Measurements from ENCODE around the gene PAIP2B. TPM values are rescaled to one million over a fixed set of nuclear protein-coding genes. Genes with fewer than 3 reads are reported as not detected.

Gene PAIP2B
- total and polyA plus RNA-seq, 9 of the 15 experiments (the other 6 are each of a cell fraction or from before 2014, with no cell fraction given), result 0.18 to 0.38 (median 0.25) TPM

- FAIRE-seq (no peak), ATAC-seq (no peak), DNase-seq (ENCODE audit: extremely low read depth in 1 of 4, low spot score in 3 of 4) (no peak)
- Histone ChIP-seq H3K9ac (ENCODE audit: insufficient read depth in 1 of 2, low read depth in 2 of 2, low read length in 2 of 2) (no peak overlapping the region), H3K36me3 (ENCODE audit: control insufficient read depth, insufficient read depth, low read length) (no peaks in the 10 kb centered on the region), H3K27ac (ENCODE audit: extremely low read depth, low read depth, low read length) (no peak overlapping the region), H3K79me2 (ENCODE audit: control insufficient read depth, insufficient read depth, low read length) (no peaks in the 10 kb centered on the region), H4K20me1 (replicated peaks; ENCODE audit: control insufficient read depth, insufficient read depth, low read length) (no peaks in the 10 kb centered on the region), H2AFZ (ENCODE audit: low read depth, low read length) (no peak overlapping the region), H3K4me3 (no peak overlapping the region), H3K9me1 (ENCODE audit: control insufficient read depth, insufficient read depth, low read length) (no peaks in the 10 kb centered on the region), H3K9me3 (replicated peaks; ENCODE audit: control insufficient read depth, insufficient read depth, low read depth, low read length) (no peaks in the 10 kb centered on the region), H3K27me3 (ENCODE audit: control insufficient read depth in 2 of 2, insufficient read depth in 2 of 2, low read length in 2 of 2) (peaks cover 4 to 15% of the 10 kb centered on the region in 2 experiments; a peak in 2 of 5 replicates), H3K4me2 (ENCODE audit: insufficient read depth, low read length) (no peak overlapping the region), H3K4me1 (replicated peaks in 1 of 2; ENCODE audit: control insufficient read depth in 2 of 2, insufficient read depth in 2 of 2, low read length in 2 of 2) (no peaks in the 10 kb centered on the region)
- ChIA-PET POLR2A (no interaction called here), CTCF (ENCODE audit: low intra/inter-chr PET ratio) (no interaction called here)
- BruUV-seq (replicated peaks), result no TSS peak
- intact Hi-C loops (cut with micrococcal nuclease), result no loop called here
- in situ Hi-C loops (cut with MboI), result no loop called here
- WGBS (ENCODE audit: insufficient coverage, low coverage, missing lambda C conversion rate), result 2% methylated on average over 3 of the region's 3 CpGs
- TF ChIP-seq BRF1 (IDR thresholded peaks at IDR 0.05; ENCODE audit: borderline replicate concordance, extremely low read depth, insufficient read length) (no peak), ZNF41 (CRISPR knock-in tag; conservative IDR thresholded peaks at IDR 0.05) (no peak), FOXP1 (CRISPR knock-in tag; IDR thresholded peaks at IDR 0.05) (no peak), RHOXF2B (CRISPR knock-in tag; conservative IDR thresholded peaks at IDR 0.05) (no peak), ZNF384 (IDR thresholded peaks at IDR 0.05; ENCODE audit: low read depth, low read length) (no peak), ZNF282 (CRISPR knock-in tag; IDR thresholded peaks at IDR 0.05) (no peak), TEAD2 (tag; IDR thresholded peaks at IDR 0.05) (no peak), ZNF24 (IDR thresholded peaks at IDR 0.05) (no peak), ZBED1 (IDR thresholded peaks at IDR 0.05) (no peak), NFE2 (IDR thresholded peaks at IDR 0.05; ENCODE audit: low read depth) (no peak), ATF7 (IDR thresholded peaks at IDR 0.05) (no peak), MTA3 (IDR thresholded peaks at IDR 0.05; ENCODE audit: borderline replicate concordance) (no peak), HCFC1 (IDR thresholded peaks at IDR 0.05; ENCODE audit: low read depth, low read length) (no peak), CBFA2T3 (IDR thresholded peaks at IDR 0.05) (no peak), SMARCA4 (IDR thresholded peaks at IDR 0.05) (no peak), STAT5B (CRISPR knock-in tag; IDR thresholded peaks at IDR 0.05) (no peak), ZNF695 (CRISPR knock-in tag; IDR thresholded peaks at IDR 0.05) (no peak), CEBPG (CRISPR knock-in tag; IDR thresholded peaks at IDR 0.05) (no peak), CEBPG (tag; conservative IDR thresholded peaks at IDR 0.05 in 1 of 2, IDR thresholded peaks at IDR 0.05 in 1 of 2) (no peak), OTX1 (CRISPR knock-in tag; IDR thresholded peaks at IDR 0.05) (no peak), FUS (optimal IDR thresholded peaks at IDR 0.05; ENCODE audit: low read depth, low read length) (no peak)
Observed at GRCh38 chr2:71256421-71256820, 29.5 kb upstream of the PAIP2B start.

Data from K562 (cell line).